T-helper 9 cell (primary cell): ENCODE measurements around the gene ANKHD1.

Experiments
- DNase-seq: peaks from one replicate; pipeline ENCODE4 v3.0.0-alpha.2; 2020

The ANKHD1 gene

GRCh38 chr5:140547508-140548299 is 146.1 kb downstream of the ANKHD1 start, which contains the start of gene EIF4EBP3:
Gene EIF4EBP3 (plus strand): TSS chr5:140547662. CDS start chr5:140547738, 76 bp downstream.
- peak; percentile 82 for DNase-seq

GRCh38 chr5:140548300-140548688 is 146.7 kb downstream of the ANKHD1 start:
- DNase-seq, result no peak

- no peak for DNase-seq
Measured at GRCh38 chr5:140548791-140549190, 147.2 kb downstream of the ANKHD1 start.

- DNase-seq, result no peak
Measured at GRCh38 chr5:140549237-140550144, 147.9 kb downstream of the ANKHD1 start.

GRCh38 chr5:140550147-140551079 is 148.8 kb downstream of the ANKHD1 start:
- DNase-seq, result no peak

- DNase-seq, result no peak
Measured at GRCh38 chr5:140551872-140552271, 150.2 kb downstream of the ANKHD1 start.

- no peak for DNase-seq
Measured at GRCh38 chr5:140553657-140554056, 152.0 kb downstream of the ANKHD1 start.

- DNase-seq, result no peak
Measured at GRCh38 chr5:140554454-140554853, 152.8 kb downstream of the ANKHD1 start.

- no peak for DNase-seq
Measured at GRCh38 chr5:140555747-140556312, 154.2 kb downstream of the ANKHD1 start.

- DNase-seq, result no peak
Measured at GRCh38 chr5:140556438-140556837, 154.8 kb downstream of the ANKHD1 start.

GRCh38 chr5:140557136-140557805 is 155.6 kb downstream of the ANKHD1 start, which contains the start of gene SRA1:
Gene SRA1 (minus strand): TSS chr5:140557473. CDS start chr5:140557452, 21 bp downstream.
- DNase-seq, result peak; percentile 74

GRCh38 chr5:140557965-140558364 is 156.3 kb downstream of the ANKHD1 start:
- DNase-seq, result no peak

- no peak for DNase-seq
Measured at GRCh38 chr5:140558542-140558941, 156.9 kb downstream of the ANKHD1 start.

GRCh38 chr5:140560227-140560626 is 158.6 kb downstream of the ANKHD1 start:
- no peak for DNase-seq

GRCh38 chr5:140561753-140562523 is 160.3 kb downstream of the ANKHD1 start:
- no peak for DNase-seq

- DNase-seq, result no peak
Measured at GRCh38 chr5:140563596-140563995, 162.0 kb downstream of the ANKHD1 start.

- DNase-seq, result peak; percentile 93
Measured at GRCh38 chr5:140564196-140565023, 162.8 kb downstream of the ANKHD1 start, which contains the start of the genes APBB3 and SLC35A4. Gene APBB3 (minus strand): TSS chr5:140564598. CDS start chr5:140564245, 353 bp downstream. Gene SLC35A4 (plus strand): TSS chr5:140564828. CDS start chr5:140567170, 2,342 bp downstream.

- DNase-seq, result no peak
Measured at GRCh38 chr5:140565024-140565779, 163.6 kb downstream of the ANKHD1 start.

- DNase-seq, result no peak
Measured at GRCh38 chr5:140565780-140566095, 164.1 kb downstream of the ANKHD1 start.
